Keratinocyte (primary cell): ENCODE data around the gene GPR153. TPM values are rescaled to one million over a fixed set of nuclear protein-coding genes. Genes with fewer than 3 reads are reported as not detected.

Experiments used
- DNase-seq: peaks from one replicate; pipeline ENCODE4 v3.0.0-alpha.2; 2011; ENCODE audit warnings: low read depth, missing footprints, low spot score
- FAIRE-seq: peaks from 2 replicates; lab custom pipeline; 2011; peaks lifted over from hg19 to GRCh38; lab: Jason Lieb, UNC
- H2AFZ ChIP-seq: 2 replicates; pipeline ENCODE4 v1.6.0; 2012; ENCODE audit warnings: low read length, control low read depth, inconsistent platforms; ENCODE audit not compliant: control insufficient read depth
- H3K27ac ChIP-seq: 2 replicates; pipeline ENCODE4 v1.5.1; 2011; ENCODE audit warnings: low read length; ENCODE audit not compliant: control insufficient read depth, insufficient read depth
- H3K27me3 ChIP-seq: 3 replicates; pipeline ENCODE4 v1.6.0; 2011; ENCODE audit warnings: low read length; ENCODE audit not compliant: control insufficient read depth, insufficient read depth; ENCODE audit errors: extremely low read depth
- H3K36me3 ChIP-seq, 2 experiments: 2 replicates in 1 of 2; 3 replicates in 1 of 2; pipeline ENCODE4 v1.5.1; 2011; ENCODE audit warnings: low read length in 2 of 2, mild to moderate bottlenecking in 1 of 2; ENCODE audit not compliant: control insufficient read depth in 2 of 2, insufficient read depth in 2 of 2; ENCODE audit errors: extremely low read depth in 1 of 2
- H3K4me1 ChIP-seq: 3 replicates; pipeline ENCODE4 v1.5.1; 2011; ENCODE audit warnings: low read length; ENCODE audit not compliant: control insufficient read depth, insufficient read depth; ENCODE audit errors: extremely low read depth
- H3K4me2 ChIP-seq: 3 replicates; pipeline ENCODE4 v1.6.0; 2011; ENCODE audit warnings: low read depth, low read length; ENCODE audit not compliant: control insufficient read depth, insufficient read depth; ENCODE audit errors: extremely low read depth
- H3K4me3 ChIP-seq, 3 experiments: fragments of 200-600 bp in 1 of 3; sonication (generic) in 1 of 3; 2 replicates in 2 of 3; 3 replicates in 1 of 3; pipeline ENCODE4 v1.5.1; 2011 to 2016; ENCODE audit warnings: low read length in 3 of 3, mild to moderate bottlenecking in 3 of 3, control low read depth in 2 of 3, inconsistent platforms in 1 of 3, low read depth in 1 of 3, mixed read lengths in 1 of 3, mixed run types in 1 of 3, moderate library complexity in 1 of 3; ENCODE audit not compliant: control insufficient read depth in 2 of 3, insufficient read depth in 2 of 3; ENCODE audit errors: extremely low read depth in 1 of 3
- H3K79me2 ChIP-seq: 2 replicates; pipeline ENCODE4 v1.6.0; 2012; ENCODE audit warnings: low read length; ENCODE audit not compliant: control insufficient read depth, insufficient read depth
- H3K9ac ChIP-seq: 3 replicates; pipeline ENCODE4 v1.6.0; 2011; ENCODE audit warnings: low read length; ENCODE audit not compliant: control insufficient read depth, insufficient read depth; ENCODE audit errors: extremely low read depth
- H3K9me1 ChIP-seq: 3 replicates; pipeline ENCODE4 v1.6.0; 2011; ENCODE audit warnings: low read length; ENCODE audit not compliant: control insufficient read depth, insufficient read depth; ENCODE audit errors: extremely low read depth
- H3K9me3 ChIP-seq: 2 replicates; pipeline ENCODE4 v1.5.1; 2012; ENCODE audit warnings: low read depth, low read length; ENCODE audit not compliant: control insufficient read depth
- H4K20me1 ChIP-seq: 3 replicates; pipeline ENCODE4 v1.6.0; 2011; ENCODE audit warnings: low read length; ENCODE audit not compliant: control insufficient read depth, insufficient read depth; ENCODE audit errors: extremely low read depth
- EZH2 ChIP-seq: IDR thresholded peaks from one replicate; pipeline ENCODE4 v1.6.1; 2012; ENCODE audit warnings: inconsistent platforms, mild to moderate bottlenecking, low read length, moderate library complexity
- dilution Hi-C: fragments of 300-500 bp; cut with MboI; formaldehyde crosslinking; loops from one replicate; pipeline ENCODE4 v1.7.0; 2020; ENCODE audit warnings: low sequenced_read_pairs; ENCODE audit not compliant: extremely low pct_ligation_motif_present
- polyA plus RNA-seq, 5 experiments: library from polyadenylated mRNA; depleted of rRNA in 3 of 5; stranded (reverse) in 3 of 5; stranded (forward) in 1 of 5; unstranded in 1 of 5; fragments of >200 nt; gene quantifications; 1 replicate in 1 of 5; 2 replicates in 3 of 5; 3 replicates in 1 of 5; pipeline versions ENCODE4 v1.2.1 to v1.2.3, GENCODE V29; 2011 to 2012; ENCODE audit warnings: missing spikeins in 2 of 5, low read depth in 1 of 5, low replicate concordance in 1 of 5
- TF ChIP-seq, protein P1 (sequence below), 3 experiments: IDR thresholded peaks in 1 of 3; conservative IDR thresholded peaks in 1 of 3; optimal IDR thresholded peaks in 1 of 3; 2 replicates in 2 of 3; 3 replicates in 1 of 3; pipeline versions ENCODE3 to v1.5.1; 2011; ENCODE audit warnings: low read length in 3 of 3, mild to moderate bottlenecking in 3 of 3, moderate library complexity in 2 of 3, control low read depth in 1 of 3, inconsistent platforms in 1 of 3; ENCODE audit not compliant: insufficient read depth in 2 of 3; ENCODE audit errors: extremely low read depth in 1 of 3

GPR153 gene
- polyA plus RNA-seq, 1 donor (not counting 4 experiments of a cell fraction or from before 2014, with no cell fraction given), result 7.2 TPM

DNA sequence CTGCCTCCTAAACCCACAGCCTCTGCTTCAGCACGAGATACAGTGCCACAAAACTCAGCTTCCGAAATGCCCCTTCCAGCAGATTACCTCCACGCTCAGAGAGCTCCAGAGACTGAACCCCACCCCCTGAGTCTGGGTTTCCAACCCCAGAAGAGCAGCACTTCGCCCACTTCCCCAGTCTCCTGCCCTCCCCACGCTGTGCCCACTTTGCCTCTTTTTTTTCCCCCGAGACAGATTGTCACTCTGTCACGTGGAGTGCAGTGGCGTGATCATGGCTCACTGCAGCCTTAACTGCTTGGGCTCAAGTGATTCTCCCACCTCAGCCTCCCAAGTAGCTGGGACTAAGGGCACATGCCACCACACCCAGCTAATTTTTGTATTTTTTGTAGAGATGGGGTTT is 35.2 kb downstream of the GPR153 start:
- Histone ChIP-seq H3K9me1 (no peaks in the 10 kb centered on the region), H3K9me3 (no peaks in the 10 kb centered on the region), H3K36me3 (peaks cover 24 to 36% of the 10 kb centered on the region in 2 experiments), H3K4me3 (no peak overlapping the region), H3K27ac (no peak overlapping the region), H3K79me2 (peaks cover 2% of the 10 kb centered on the region), H3K27me3 (no peaks in the 10 kb centered on the region), H3K9ac (no peak overlapping the region), H2AFZ (no peak overlapping the region), H4K20me1 (no peaks in the 10 kb centered on the region), H3K4me2 (no peak overlapping the region), H3K4me1 (peaks cover 4% of the 10 kb centered on the region)
- TF ChIP-seq, protein P1, sequence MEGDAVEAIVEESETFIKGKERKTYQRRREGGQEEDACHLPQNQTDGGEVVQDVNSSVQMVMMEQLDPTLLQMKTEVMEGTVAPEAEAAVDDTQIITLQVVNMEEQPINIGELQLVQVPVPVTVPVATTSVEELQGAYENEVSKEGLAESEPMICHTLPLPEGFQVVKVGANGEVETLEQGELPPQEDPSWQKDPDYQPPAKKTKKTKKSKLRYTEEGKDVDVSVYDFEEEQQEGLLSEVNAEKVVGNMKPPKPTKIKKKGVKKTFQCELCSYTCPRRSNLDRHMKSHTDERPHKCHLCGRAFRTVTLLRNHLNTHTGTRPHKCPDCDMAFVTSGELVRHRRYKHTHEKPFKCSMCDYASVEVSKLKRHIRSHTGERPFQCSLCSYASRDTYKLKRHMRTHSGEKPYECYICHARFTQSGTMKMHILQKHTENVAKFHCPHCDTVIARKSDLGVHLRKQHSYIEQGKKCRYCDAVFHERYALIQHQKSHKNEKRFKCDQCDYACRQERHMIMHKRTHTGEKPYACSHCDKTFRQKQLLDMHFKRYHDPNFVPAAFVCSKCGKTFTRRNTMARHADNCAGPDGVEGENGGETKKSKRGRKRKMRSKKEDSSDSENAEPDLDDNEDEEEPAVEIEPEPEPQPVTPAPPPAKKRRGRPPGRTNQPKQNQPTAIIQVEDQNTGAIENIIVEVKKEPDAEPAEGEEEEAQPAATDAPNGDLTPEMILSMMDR (optimal IDR thresholded peaks at IDR 0.05 in 1 of 3, IDR thresholded peaks at IDR 0.05 in 1 of 3, conservative IDR thresholded peaks at IDR 0.05 in 1 of 3; ENCODE audit: extremely low read depth in 1 of 3, insufficient read depth in 2 of 3, low read length in 3 of 3), result no peak
- TF ChIP-seq EZH2, result no peak
- DNase-seq (no peak), FAIRE-seq (no peak)
- dilution Hi-C loops, result no loop called here

DNA sequence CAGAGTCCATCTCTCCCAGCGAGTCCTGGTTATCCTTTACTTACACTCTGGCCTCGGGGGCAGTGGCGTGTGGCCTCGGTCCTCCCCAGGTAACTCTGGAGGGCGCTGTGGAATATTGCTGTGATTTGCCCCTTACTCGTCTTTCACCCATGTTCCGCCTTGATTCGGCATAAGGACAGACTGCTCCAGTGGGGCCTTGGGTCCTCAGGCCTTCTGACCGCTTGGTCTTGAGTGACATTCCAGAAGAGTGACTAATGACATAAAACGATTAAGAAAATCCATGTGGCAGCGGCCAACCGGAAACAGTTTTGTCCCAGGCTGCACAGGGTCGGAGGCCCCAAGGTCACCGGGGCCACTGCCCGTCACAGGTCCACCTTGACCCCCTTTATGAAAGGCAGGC is 36.2 kb downstream of the GPR153 start:
- no peaks in the 10 kb centered on the region for H4K20me1 ChIP-seq
- DNase-seq (no peak), FAIRE-seq (no peak)
- no peaks in the 10 kb centered on the region for H3K9me3 ChIP-seq
- H3K4me3 ChIP-seq, result no peak overlapping the region
- H3K27ac ChIP-seq, result no peak overlapping the region
- H3K9me1 ChIP-seq, result no peaks in the 10 kb centered on the region
- H3K4me1 ChIP-seq, result peaks cover 14% of the 10 kb centered on the region
- dilution Hi-C loops, result no loop called here
- no peak overlapping the region for H3K9ac ChIP-seq
- H3K79me2 ChIP-seq, result no peaks in the 10 kb centered on the region
- H2AFZ ChIP-seq, result no peak overlapping the region
- H3K4me2 ChIP-seq, result no peak overlapping the region
- H3K27me3 ChIP-seq, result no peaks in the 10 kb centered on the region
- TF ChIP-seq, protein P1 (optimal IDR thresholded peaks at IDR 0.05 in 1 of 3, IDR thresholded peaks at IDR 0.05 in 1 of 3, conservative IDR thresholded peaks at IDR 0.05 in 1 of 3; ENCODE audit: extremely low read depth in 1 of 3, insufficient read depth in 2 of 3, low read length in 3 of 3), result no peak
- TF ChIP-seq EZH2, result no peak
- peaks cover 20 to 36% of the 10 kb centered on the region in 2 experiments for H3K36me3 ChIP-seq
